Lower leg skin (tissue), 4 donors: Measurements from ENCODE around the gene GOLPH3. TPM values are rescaled to one million over a fixed set of nuclear protein-coding genes. Genes with fewer than 3 reads are reported as not detected.
"Not testable (repeated sequence)": the region's sequence is repeated elsewhere in the genome, so short reads cannot be mapped to it uniquely, and the experiment has no call there.

Source experiments
- DNase-seq, 2 donors: peaks; one replicate each; pipeline ENCODE4 v3.0.0-alpha.2; 2019; ENCODE audit warnings: low spot score in 2 of 2
- H3K4me3 ChIP-seq: fragments of 200-600 bp; sonication (generic); 2 replicates; pipeline ENCODE4 v1.5.1; 2017; ENCODE audit warnings: mild to moderate bottlenecking, low read depth; ENCODE audit not compliant: poor library complexity, severe bottlenecking
- CTCF ChIP-seq, 3 donors: fragments of 450-650 bp; IDR thresholded peaks; one replicate each; pipeline ENCODE4 v1.5.1; 2016; ENCODE audit warnings: antibody characterized with exemption in 3 of 3, mild to moderate bottlenecking in 3 of 3, moderate library complexity in 2 of 3
- POLR2A ChIP-seq, 2 donors: fragments of 450-650 bp; IDR thresholded peaks; one replicate each; pipeline ENCODE4 v1.6.1; 2016 to 2017; ENCODE audit warnings: antibody characterized with exemption in 2 of 2, mild to moderate bottlenecking in 1 of 2, moderate library complexity in 1 of 2
- WGBS, 2 donors: methylation state at CpG; one replicate each; pipeline ENCODE4 v1.1.5; 2018; 5-methylcytosine and 5-hydroxymethylcytosine counted together
- intact Hi-C: fragments of 100-400 bp; cut with DNase I; formaldehyde crosslinking; loops from one replicate; pipeline ENCODE4 v1.15.0; 2023; ENCODE audit warnings: low total_unique reads
- total RNA-seq, 4 donors: library from RNA; depleted of rRNA; stranded (reverse); fragments of >200 nt; gene quantifications; one replicate each; pipeline ENCODE4 v1.1.0, GENCODE V29; 2016

The GOLPH3 gene
- total RNA-seq, 4 donors from 2014 or later = 57.9 to 121 (median 66.2) TPM

- no peak overlapping the region for H3K4me3 ChIP-seq
- intact Hi-C loops = no loop called here
- no peak for DNase-seq
- no peak for TF ChIP-seq CTCF (IDR thresholded peaks at IDR 0.05)
- TF ChIP-seq POLR2A (IDR thresholded peaks at IDR 0.05) = no peak
- WGBS, 2 donors = 75 to 90% methylated on average over 7 of the region's 7 CpGs
Observed at GRCh38 chr5:32129074-32129598, 45.0 kb downstream of the GOLPH3 start.

GRCh38 chr5:32127711-32128110, 46.4 kb downstream of the GOLPH3 start:
- WGBS, 2 donors = 86 to 93% methylated on average over 3 of the region's 3 CpGs
- intact Hi-C loops = no loop called here

GRCh38 chr5:32126691-32127090, 47.4 kb downstream of the GOLPH3 start:
- no peak overlapping the region for H3K4me3 ChIP-seq
- TF ChIP-seq POLR2A (IDR thresholded peaks at IDR 0.05) (no peak), CTCF (IDR thresholded peaks at IDR 0.05) (no peak)
- 34 to 57% methylated on average over 1 of the region's 1 CpG for WGBS, 2 donors
- intact Hi-C loops = no loop called here
- no peak for DNase-seq

More at GRCh38 chr5:32127711-32128110, 46.4 kb downstream of the GOLPH3 start:
- DNase-seq = no peak
- no peak overlapping the region for H3K4me3 ChIP-seq
- TF ChIP-seq POLR2A (IDR thresholded peaks at IDR 0.05) = no peak
- TF ChIP-seq CTCF (IDR thresholded peaks at IDR 0.05) = no peak

- WGBS, 2 donors = 88 to 91% methylated on average over 6 of the region's 6 CpGs
- intact Hi-C loops = no loop called here
- H3K4me3 ChIP-seq = no peak overlapping the region
- TF ChIP-seq CTCF (IDR thresholded peaks at IDR 0.05) = no peak
- no peak for TF ChIP-seq POLR2A (IDR thresholded peaks at IDR 0.05)
- DNase-seq = no peak
Observed at GRCh38 chr5:32123889-32124676, 50.0 kb downstream of the GOLPH3 start.

GRCh38 chr5:32123058-32123805, 50.9 kb downstream of the GOLPH3 start:
- TF ChIP-seq POLR2A (IDR thresholded peaks at IDR 0.05) = no peak
- no peak for TF ChIP-seq CTCF (IDR thresholded peaks at IDR 0.05)
- no peak for DNase-seq
- WGBS, 2 donors = 89 to 91% methylated on average over 8 of the region's 8 CpGs
- H3K4me3 ChIP-seq = no peak overlapping the region
- intact Hi-C loops = no loop called here

- H3K4me3 ChIP-seq, DNase-seq, intact Hi-C loops: not testable (repeated sequence)
- 97 to 99% methylated on average over 8 of the region's 8 CpGs for WGBS, 2 donors
Observed at GRCh38 chr5:32118922-32119321, 55.2 kb downstream of the GOLPH3 start.
